ENCODE measurements around the gene ARID1B. TPM values are rescaled to one million over a fixed set of nuclear protein-coding genes. Genes with fewer than 3 reads are reported as not detected.

The ARID1B gene
- total and polyA plus RNA-seq, 2 donors (not counting 1 experiment from before 2014, with no cell fraction given): 47.2 to 280 TPM

DNA sequence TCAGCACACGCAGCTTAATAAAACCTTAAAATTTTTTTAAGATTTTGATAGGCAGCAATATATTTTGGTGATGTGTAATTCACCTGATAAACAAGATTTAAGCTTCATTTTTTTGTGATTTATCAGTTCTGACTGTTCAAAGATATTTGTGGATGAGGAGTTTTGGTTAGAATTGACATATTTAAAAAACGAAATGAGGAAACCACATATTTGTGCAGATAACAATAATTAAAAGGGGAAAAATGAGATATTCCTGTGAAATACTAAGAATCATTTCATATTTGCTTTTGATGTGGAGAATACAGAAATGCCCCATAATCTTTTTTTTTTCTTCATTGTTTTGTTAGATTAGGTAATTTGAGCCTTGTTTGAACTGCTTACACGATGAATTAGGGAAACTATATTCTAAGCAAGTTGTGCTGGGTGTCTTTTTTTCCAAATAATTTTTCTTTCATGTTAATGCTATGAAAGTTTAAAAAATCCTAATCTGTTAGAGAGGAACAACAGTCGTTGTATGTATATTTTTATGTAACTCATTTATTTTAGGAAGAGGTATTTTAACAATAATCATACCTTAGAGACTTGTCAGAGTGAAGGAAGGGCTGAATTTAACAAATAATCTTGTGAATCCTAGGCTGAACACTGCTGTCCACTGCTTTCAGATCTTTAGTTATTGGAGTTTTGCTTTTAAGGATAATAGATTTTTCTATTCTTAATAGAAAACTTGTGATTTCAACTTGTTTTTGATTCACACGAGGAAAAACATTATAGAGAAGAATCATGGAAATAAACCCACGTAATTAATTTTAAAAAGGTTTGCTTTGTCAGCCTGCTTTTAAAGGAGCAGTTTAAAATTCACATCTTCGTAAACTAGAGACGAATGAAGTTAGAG lies 4.0 kb downstream of the ARID1B start:
- peaks cover 0 to 15% of the 10 kb centered on the region in 2 experiments for H3K36me3 ChIP-seq (replicated peaks in 1 of 2; ENCODE audit: control extremely low read depth in 1 of 2, control insufficient read depth in 1 of 2, extremely low read depth in 1 of 2, insufficient read depth in 2 of 2, low read length in 1 of 2)
- intact Hi-C loops (cut with micrococcal nuclease): loop anchor here (1.0 to 10.0 kb wide), 6 partner anchors 10 to 491 kb away; no protein-coding TSS in a partner anchor
- H4K20me1 ChIP-seq (ENCODE audit: control insufficient read depth, insufficient read depth, low read length, poor library complexity, severe bottlenecking): peaks cover 11% of the 10 kb centered on the region
- ChIA-PET CTCF (interaction anchor here (0.7 to 2.0 kb wide), 11 partner anchors 8 to 241 kb away, joined by 3 to 8 read pairs (median 3); no protein-coding TSS in a partner anchor), POLR2A (interaction anchor here (0.9 to 1.2 kb wide), 3 partner anchors 10 to 240 kb away, joined by 3 to 5 read pairs (median 5); no protein-coding TSS in a partner anchor)
- H3K4me2 ChIP-seq (replicated peaks; ENCODE audit: low read depth, low read length, poor library complexity, severe bottlenecking): peak overlapping the region; percentile 86
- Mint-ChIP-seq H3K27me3 (no peaks in the 10 kb centered on the region), H3K9me3 (ENCODE audit: insufficient read depth) (no peaks in the 10 kb centered on the region), H3K27ac (peak overlapping the region; percentile 86), H3K4me3 (peak overlapping the region; percentile 89), H3K4me1 (peaks cover 51% of the 10 kb centered on the region)
- peak overlapping the region; percentile 75 for H3K9ac ChIP-seq (ENCODE audit: low read length)
- no peak for ATAC-seq (ENCODE audit: low read depth)
- TF ChIP-seq EZH2 (IDR thresholded peaks at IDR 0.05; ENCODE audit: borderline replicate concordance, insufficient read depth, low read depth, low read length, poor library complexity, severe bottlenecking): no peak
- TF ChIP-seq, protein P1, sequence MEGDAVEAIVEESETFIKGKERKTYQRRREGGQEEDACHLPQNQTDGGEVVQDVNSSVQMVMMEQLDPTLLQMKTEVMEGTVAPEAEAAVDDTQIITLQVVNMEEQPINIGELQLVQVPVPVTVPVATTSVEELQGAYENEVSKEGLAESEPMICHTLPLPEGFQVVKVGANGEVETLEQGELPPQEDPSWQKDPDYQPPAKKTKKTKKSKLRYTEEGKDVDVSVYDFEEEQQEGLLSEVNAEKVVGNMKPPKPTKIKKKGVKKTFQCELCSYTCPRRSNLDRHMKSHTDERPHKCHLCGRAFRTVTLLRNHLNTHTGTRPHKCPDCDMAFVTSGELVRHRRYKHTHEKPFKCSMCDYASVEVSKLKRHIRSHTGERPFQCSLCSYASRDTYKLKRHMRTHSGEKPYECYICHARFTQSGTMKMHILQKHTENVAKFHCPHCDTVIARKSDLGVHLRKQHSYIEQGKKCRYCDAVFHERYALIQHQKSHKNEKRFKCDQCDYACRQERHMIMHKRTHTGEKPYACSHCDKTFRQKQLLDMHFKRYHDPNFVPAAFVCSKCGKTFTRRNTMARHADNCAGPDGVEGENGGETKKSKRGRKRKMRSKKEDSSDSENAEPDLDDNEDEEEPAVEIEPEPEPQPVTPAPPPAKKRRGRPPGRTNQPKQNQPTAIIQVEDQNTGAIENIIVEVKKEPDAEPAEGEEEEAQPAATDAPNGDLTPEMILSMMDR (IDR thresholded peaks at IDR 0.05): no peak
- H3K4me3 ChIP-seq (ENCODE audit: control extremely low read depth in 1 of 5, extremely low read depth in 1 of 5, insufficient read depth in 1 of 5, low read depth in 2 of 5, low read length in 4 of 5): peak overlapping the region; percentile 32 to 92 (median 81)
- H3K9me3 ChIP-seq (ENCODE audit: control extremely low read depth in 1 of 3, control insufficient read depth in 2 of 3, insufficient read depth in 1 of 3, low read length in 2 of 3): no peaks in the 10 kb centered on the region
- peak overlapping the region; percentile 77 to 90 for H3K27ac ChIP-seq (ENCODE audit: low read length in 2 of 2)
- H3K79me2 ChIP-seq (ENCODE audit: control insufficient read depth, insufficient read depth, low read length): peaks cover 71% of the 10 kb centered on the region
- no peak for DNase-seq
- H3K27me3 ChIP-seq (replicated peaks in 1 of 4; ENCODE audit: control extremely low read depth in 1 of 4, control insufficient read depth in 3 of 4, insufficient read depth in 4 of 4, low read length in 3 of 4): no peaks in the 10 kb centered on the region
- peaks cover 26 to 39% of the 10 kb centered on the region in 2 donors for H3K4me1 ChIP-seq (ENCODE audit: control insufficient read depth in 2 of 2, insufficient read depth in 2 of 2, low read length in 2 of 2)
- WGBS (ENCODE audit: insufficient coverage): no CpG with 5 or more reads among the region's 8 CpGs
- H2AFZ ChIP-seq (ENCODE audit: insufficient read depth, low read depth, low read length, poor library complexity, severe bottlenecking): peak overlapping the region; percentile 3
